IMR-90 (cell line): Measurements from ENCODE around the gene TSPAN3. TPM values are rescaled to one million over a fixed set of nuclear protein-coding genes. Genes with fewer than 3 reads are reported as not detected.

ENCODE experiments used
- ATAC-seq: fragments of 200-7000 bp; cut with Tn5 transposase; 2 replicates; pipeline ENCODE4 v1.9.1; 2020; ENCODE audit warnings: low read depth, mild to moderate bottlenecking, moderate library complexity
- BruUV-seq: library from RNA; stranded (reverse); fragments of 400-500 nt; replicated peaks from 2 replicates; lab custom pipeline; 2021; lab: Mats Ljungman, UMichigan
- CTCF ChIA-PET: fragments of 300-600 bp; formaldehyde crosslinking; extraction: SDS; loops from one replicate; lab custom pipeline; 2021; ENCODE audit warnings: antibody characterized with exemption; lab: Yijun Ruan, JAX
- POLR2A ChIA-PET: fragments of 300-600 bp; sonication (Branson Sonifier 250); formaldehyde crosslinking; loops from one replicate; lab custom pipeline; 2022; ENCODE audit warnings: antibody characterized with exemption; ENCODE audit not compliant: unreplicated experiment; lab: Charles Lee
- DNase-seq: peaks from one replicate; pipeline ENCODE4 v3.0.0; 2013
- H2AFZ ChIP-seq: replicated peaks from 2 replicates; pipeline ENCODE3; 2013; ENCODE audit warnings: low read length, mild to moderate bottlenecking; ENCODE audit not compliant: poor library complexity
- H2AK5ac ChIP-seq: 2 replicates; pipeline ENCODE4 v1.6.1; 2013; ENCODE audit warnings: low read depth, low read length, inconsistent platforms
- H2AK9ac ChIP-seq: replicated peaks from 2 replicates; pipeline ENCODE3; 2013; ENCODE audit warnings: mild to moderate bottlenecking, low read depth, low read length, moderate library complexity; ENCODE audit not compliant: poor library complexity
- H2BK120ac ChIP-seq: 2 replicates; pipeline ENCODE4 v1.6.1; 2013; ENCODE audit warnings: low read depth, low read length, inconsistent platforms
- H2BK15ac ChIP-seq: 3 replicates; pipeline ENCODE4 v1.6.1; 2013; ENCODE audit warnings: low read depth, low read length, inconsistent platforms
- H2BK20ac ChIP-seq: 2 replicates; pipeline ENCODE4 v1.6.1; 2013; ENCODE audit warnings: low read depth, mild to moderate bottlenecking, inconsistent platforms, low read length, moderate library complexity
- H2BK5ac ChIP-seq: 2 replicates; pipeline ENCODE4 v1.6.1; 2013; ENCODE audit warnings: mild to moderate bottlenecking, low read depth, low read length, inconsistent platforms; ENCODE audit not compliant: poor library complexity, severe bottlenecking
- H3K14ac ChIP-seq: replicated peaks from 2 replicates; pipeline ENCODE4 v1.6.1; 2013; ENCODE audit warnings: low read depth, low read length, inconsistent platforms
- H3K18ac ChIP-seq: 2 replicates; pipeline ENCODE4 v1.6.1; 2013; ENCODE audit warnings: low read depth, low read length, control low read depth
- H3K23ac ChIP-seq: 2 replicates; pipeline ENCODE4 v1.6.1; 2013; ENCODE audit warnings: low read depth, low read length, inconsistent platforms
- H3K27ac ChIP-seq: 2 replicates; pipeline ENCODE4 v1.5.1; 2013; ENCODE audit warnings: mild to moderate bottlenecking, control low read depth, low read length; ENCODE audit not compliant: insufficient read depth
- H3K27me3 ChIP-seq: 2 replicates; pipeline ENCODE4 v1.6.1; 2013; ENCODE audit warnings: low read length; ENCODE audit not compliant: control insufficient read depth, insufficient read depth
- H3K36me3 ChIP-seq: 2 replicates; pipeline ENCODE4 v1.6.1; 2013; ENCODE audit warnings: low read length, mixed read lengths; ENCODE audit not compliant: control insufficient read depth, insufficient read depth
- H3K4ac ChIP-seq: 2 replicates; pipeline ENCODE4 v1.6.1; 2013; ENCODE audit warnings: low read depth, low read length, inconsistent platforms
- H3K4me1 ChIP-seq: 2 replicates; pipeline ENCODE4 v1.6.1; 2013; ENCODE audit warnings: low read length, mixed read lengths; ENCODE audit not compliant: control insufficient read depth, insufficient read depth
- H3K4me2 ChIP-seq: 2 replicates; pipeline ENCODE4 v1.6.1; 2013; ENCODE audit warnings: low read depth, mild to moderate bottlenecking, control low read depth, low read length, moderate library complexity
- H3K4me3 ChIP-seq: 2 replicates; pipeline ENCODE4 v1.5.1; 2013; ENCODE audit warnings: low read depth, mild to moderate bottlenecking, control low read depth, low read length, moderate library complexity; ENCODE audit not compliant: insufficient read depth
- H3K56ac ChIP-seq: 2 replicates; pipeline ENCODE4 v1.6.1; 2013; ENCODE audit warnings: low read length, inconsistent platforms; ENCODE audit not compliant: insufficient read depth; ENCODE audit errors: extremely low read depth
- H3K79me1 ChIP-seq, 2 experiments: 2 replicates each; pipeline ENCODE4 v1.6.1; 2013; ENCODE audit warnings: low read length in 2 of 2, inconsistent platforms in 1 of 2, low read depth in 1 of 2
- H3K9ac ChIP-seq: 2 replicates; pipeline ENCODE4 v1.6.1; 2013; ENCODE audit warnings: low read depth, low read length, control low read depth
- H3K9me1 ChIP-seq: 2 replicates; pipeline ENCODE4 v1.6.1; 2013; ENCODE audit warnings: low read length, inconsistent platforms; ENCODE audit not compliant: insufficient read depth
- H3K9me3 ChIP-seq: 2 replicates; pipeline ENCODE4 v1.6.1; 2013; ENCODE audit warnings: low read length; ENCODE audit not compliant: control insufficient read depth, insufficient read depth
- H4K20me1 ChIP-seq: 2 replicates; pipeline ENCODE4 v1.6.1; 2013; ENCODE audit warnings: low read length, inconsistent platforms; ENCODE audit not compliant: insufficient read depth
- H4K5ac ChIP-seq: 2 replicates; pipeline ENCODE4 v1.6.1; 2013; ENCODE audit warnings: mild to moderate bottlenecking, low read depth, low read length, control low read depth
- H4K8ac ChIP-seq, 2 experiments: 2 replicates each; pipeline ENCODE4 v1.6.1; 2013; ENCODE audit warnings: low read depth in 2 of 2, low read length in 2 of 2, control low read depth in 1 of 2, inconsistent platforms in 1 of 2
- H4K91ac ChIP-seq: 2 replicates; pipeline ENCODE4 v1.6.1; 2013; ENCODE audit warnings: low read depth, low read length, inconsistent platforms; ENCODE audit not compliant: insufficient read depth
- CEBPB ChIP-seq: IDR thresholded peaks from 2 replicates; pipeline ENCODE4 v1.6.1; 2012; ENCODE audit warnings: low read depth, low read length, improper control_type of control experiment
- CHD1 ChIP-seq: IDR thresholded peaks from 2 replicates; pipeline ENCODE4 v1.6.1; 2012; ENCODE audit warnings: low read depth, low read length, improper control_type of control experiment
- FOS ChIP-seq: fragments of 150-350 bp; IDR thresholded peaks from 2 replicates; pipeline ENCODE4 v1.6.1; 2016; ENCODE audit warnings: low read depth, low read length
- MAFK ChIP-seq: IDR thresholded peaks from 2 replicates; pipeline ENCODE4 v1.6.1; 2012; ENCODE audit warnings: low read depth, low read length, improper control_type of control experiment
- MAZ ChIP-seq: IDR thresholded peaks from 2 replicates; pipeline ENCODE4 v1.6.1; 2012; ENCODE audit warnings: low read depth, mild to moderate bottlenecking, low read length, improper control_type of control experiment, moderate library complexity, borderline replicate concordance
- MXI1 ChIP-seq: IDR thresholded peaks from 2 replicates; pipeline ENCODE4 v1.6.1; 2012; ENCODE audit warnings: low read depth, mild to moderate bottlenecking, low read length, moderate library complexity, borderline replicate concordance
- NFE2L2 ChIP-seq: fragments of 150-350 bp; IDR thresholded peaks from 2 replicates; pipeline ENCODE4 v1.6.1; 2016; ENCODE audit warnings: low read depth, mild to moderate bottlenecking, low read length
- POLR2A ChIP-seq: IDR thresholded peaks from 2 replicates; pipeline ENCODE4 v1.6.1; 2012; ENCODE audit warnings: mild to moderate bottlenecking, low read depth, low read length
- RAD21 ChIP-seq: IDR thresholded peaks from 2 replicates; pipeline ENCODE4 v1.6.1; 2012; ENCODE audit warnings: low read length, improper control_type of control experiment
- RCOR1 ChIP-seq: IDR thresholded peaks from 2 replicates; pipeline ENCODE4 v1.6.1; 2012; ENCODE audit warnings: mild to moderate bottlenecking, low read length, improper control_type of control experiment; ENCODE audit not compliant: insufficient replicate concordance
- SMC3 ChIP-seq: fragments of 150-350 bp; IDR thresholded peaks from 2 replicates; pipeline ENCODE4 v1.6.1; 2016; ENCODE audit warnings: low read depth, mild to moderate bottlenecking, antibody characterized with exemption, low read length, moderate library complexity
- WGBS, 2 experiments: methylation state at CpG; one replicate each; pipeline versions ENCODE4 v1.1.5 to v1.1.7; 2013; ENCODE audit warnings: missing lambda C conversion rate in 2 of 2; ENCODE audit not compliant: insufficient read length in 1 of 2; ENCODE audit errors: extremely low coverage in 2 of 2; 5-methylcytosine and 5-hydroxymethylcytosine counted together
- dilution Hi-C: fragments of 300-500 bp; cut with HindIII; formaldehyde crosslinking; loops from one replicate; pipeline ENCODE4 v1.14.3; 2018; ENCODE audit warnings: low sequenced_read_pairs; ENCODE audit not compliant: unreplicated experiment
- in situ Hi-C: fragments of 300-500 bp; cut with MboI; formaldehyde crosslinking; loops from 3 replicates; pipeline ENCODE4 v1.14.3; 2019; ENCODE audit warnings: low sequenced_read_pairs, inconsistent platforms, mixed read lengths
- intact Hi-C: fragments of 100-400 bp; cut with micrococcal nuclease; formaldehyde crosslinking; loops from 2 replicates; pipeline ENCODE4 v1.10.0; 2022
- polyA plus RNA-seq, 3 experiments: library from polyadenylated mRNA; depleted of rRNA; stranded (reverse); fragments of >200 nt; gene quantifications; 2 replicates each; pipeline ENCODE4 v1.2.3, GENCODE V29; 2012; ENCODE audit warnings: low replicate concordance in 1 of 3
- total RNA-seq: library from RNA; depleted of rRNA; stranded (reverse); fragments of >200 nt; gene quantifications from 2 replicates; pipeline ENCODE4 v1.2.3, GENCODE V29; 2012
- TF ChIP-seq, protein P1 (sequence below): conservative IDR thresholded peaks from 2 replicates; pipeline ENCODE4 v1.5.1; 2012; ENCODE audit warnings: mild to moderate bottlenecking, low read depth, low read length, improper control_type of control experiment
- TF ChIP-seq, protein P2 (sequence below): fragments of 150-350 bp; IDR thresholded peaks from 2 replicates; pipeline ENCODE4 v1.6.1; 2017; ENCODE audit warnings: mild to moderate bottlenecking, antibody characterized with exemption, low read length, low read depth

The TSPAN3 gene
- total and polyA plus RNA-seq, 2 of the 4 experiments (the other 2 are of a cell fraction) = 270 to 295 TPM

DNA sequence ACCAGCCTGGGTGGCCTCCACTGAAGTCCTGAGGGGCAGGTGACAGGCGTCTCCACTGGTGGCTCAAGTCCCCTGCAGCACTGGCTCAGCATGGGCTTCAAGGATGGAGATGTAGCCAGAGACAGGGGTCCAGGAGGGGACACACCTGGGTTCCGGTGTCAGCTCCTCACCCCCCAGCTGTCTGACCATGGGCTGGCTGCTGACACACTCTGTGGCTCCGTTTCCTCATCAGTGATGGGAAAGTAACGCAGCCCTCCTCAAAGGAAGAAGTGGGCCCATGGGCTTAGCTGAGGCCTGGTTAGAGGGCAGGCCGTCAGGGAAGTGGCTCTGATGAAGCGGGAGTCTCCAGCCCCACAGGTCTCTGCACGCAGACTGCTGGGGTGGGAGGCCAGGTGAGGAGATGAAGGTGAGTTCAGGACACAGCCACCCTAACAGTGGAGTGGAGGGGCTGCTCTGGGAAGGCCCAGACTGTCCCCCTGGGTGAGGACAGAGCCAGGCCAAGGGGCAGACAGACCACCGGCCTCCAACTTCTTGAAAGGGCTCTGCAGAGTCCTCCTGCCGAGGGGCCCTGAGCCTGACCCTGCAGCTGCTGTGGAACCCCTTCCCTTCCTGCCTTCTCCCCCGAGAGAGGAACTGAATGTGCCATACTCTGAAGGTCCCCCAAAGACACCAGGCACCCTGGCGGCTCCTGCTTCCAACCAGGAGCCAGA lies 52.0 kb downstream of the TSPAN3 start:
- dilution Hi-C loops = no loop called here
- POLR2A ChIA-PET = no interaction called here

More for the DNA sequence above, 52.0 kb downstream of the TSPAN3 start:
- Histone ChIP-seq H2BK20ac (no peak overlapping the region), H2BK5ac (no peak overlapping the region), H2AFZ (peak overlapping the region; percentile 80), H3K79me1 (no peaks in the 10 kb centered on the region), H2AK5ac (peak overlapping the region; percentile 26; the same call in 1 of the 2 replicates), H3K4me2 (no peak overlapping the region), H2BK15ac (no peak overlapping the region; the same call in 2 of the 3 replicates), H3K27me3 (peaks cover 8% of the 10 kb centered on the region; the same call in 1 of the 2 replicates), H3K18ac (no peak overlapping the region), H3K27ac (no peak overlapping the region), H3K9ac (no peak overlapping the region), H4K5ac (no peak overlapping the region), H3K23ac (no peak overlapping the region), H3K9me1 (peaks cover 14% of the 10 kb centered on the region), H3K14ac (no peak overlapping the region), H3K4ac (no peak overlapping the region), H3K36me3 (no peaks in the 10 kb centered on the region), H4K8ac (no peak overlapping the region), H3K4me1 (peaks cover 12% of the 10 kb centered on the region), H4K91ac (no peak overlapping the region), H3K56ac (no peak overlapping the region), H3K9me3 (no peaks in the 10 kb centered on the region), H2BK120ac (peak overlapping the region; percentile 68; the same call in 1 of the 2 replicates), H4K20me1 (no peaks in the 10 kb centered on the region), H3K4me3 (no peak overlapping the region), H2AK9ac (peak overlapping the region; percentile 44)
- 100% methylated on average over 2 of the region's 11 CpGs; no CpG with 5 or more reads in 1 of the 2 experiments for WGBS, 2 experiments
- ATAC-seq (no peak), DNase-seq (no peak)
- no TSS peak for BruUV-seq
- in situ Hi-C loops (no loop called here), intact Hi-C loops (no loop called here)
- CTCF ChIA-PET = no interaction called here
- TF ChIP-seq CEBPB (no peak), FOS (no peak), RAD21 (no peak), NFE2L2 (no peak), SMC3 (no peak), CHD1 (no peak), MXI1 (no peak), RCOR1 (no peak), MAFK (no peak), MAZ (no peak), POLR2A (no peak)
- TF ChIP-seq, protein P1, sequence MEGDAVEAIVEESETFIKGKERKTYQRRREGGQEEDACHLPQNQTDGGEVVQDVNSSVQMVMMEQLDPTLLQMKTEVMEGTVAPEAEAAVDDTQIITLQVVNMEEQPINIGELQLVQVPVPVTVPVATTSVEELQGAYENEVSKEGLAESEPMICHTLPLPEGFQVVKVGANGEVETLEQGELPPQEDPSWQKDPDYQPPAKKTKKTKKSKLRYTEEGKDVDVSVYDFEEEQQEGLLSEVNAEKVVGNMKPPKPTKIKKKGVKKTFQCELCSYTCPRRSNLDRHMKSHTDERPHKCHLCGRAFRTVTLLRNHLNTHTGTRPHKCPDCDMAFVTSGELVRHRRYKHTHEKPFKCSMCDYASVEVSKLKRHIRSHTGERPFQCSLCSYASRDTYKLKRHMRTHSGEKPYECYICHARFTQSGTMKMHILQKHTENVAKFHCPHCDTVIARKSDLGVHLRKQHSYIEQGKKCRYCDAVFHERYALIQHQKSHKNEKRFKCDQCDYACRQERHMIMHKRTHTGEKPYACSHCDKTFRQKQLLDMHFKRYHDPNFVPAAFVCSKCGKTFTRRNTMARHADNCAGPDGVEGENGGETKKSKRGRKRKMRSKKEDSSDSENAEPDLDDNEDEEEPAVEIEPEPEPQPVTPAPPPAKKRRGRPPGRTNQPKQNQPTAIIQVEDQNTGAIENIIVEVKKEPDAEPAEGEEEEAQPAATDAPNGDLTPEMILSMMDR = no peak
- TF ChIP-seq, protein P2, sequence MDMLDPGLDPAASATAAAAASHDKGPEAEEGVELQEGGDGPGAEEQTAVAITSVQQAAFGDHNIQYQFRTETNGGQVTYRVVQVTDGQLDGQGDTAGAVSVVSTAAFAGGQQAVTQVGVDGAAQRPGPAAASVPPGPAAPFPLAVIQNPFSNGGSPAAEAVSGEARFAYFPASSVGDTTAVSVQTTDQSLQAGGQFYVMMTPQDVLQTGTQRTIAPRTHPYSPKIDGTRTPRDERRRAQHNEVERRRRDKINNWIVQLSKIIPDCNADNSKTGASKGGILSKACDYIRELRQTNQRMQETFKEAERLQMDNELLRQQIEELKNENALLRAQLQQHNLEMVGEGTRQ = no peak
